Stimulated activated CD8-positive, alpha-beta memory T cell treated with anti-CD3 and anti-CD28 coated beads, Interleukin-7, amount 100 ng/mL, for 1 hour (primary cell): ENCODE measurements around the gene DCTD.

ENCODE experiments used
- DNase-seq, 2 donors: peaks; one replicate each; pipeline ENCODE4 v3.0.0-alpha.2; 2020; ENCODE audit warnings: low read depth in 2 of 2

The DCTD gene

DNA sequence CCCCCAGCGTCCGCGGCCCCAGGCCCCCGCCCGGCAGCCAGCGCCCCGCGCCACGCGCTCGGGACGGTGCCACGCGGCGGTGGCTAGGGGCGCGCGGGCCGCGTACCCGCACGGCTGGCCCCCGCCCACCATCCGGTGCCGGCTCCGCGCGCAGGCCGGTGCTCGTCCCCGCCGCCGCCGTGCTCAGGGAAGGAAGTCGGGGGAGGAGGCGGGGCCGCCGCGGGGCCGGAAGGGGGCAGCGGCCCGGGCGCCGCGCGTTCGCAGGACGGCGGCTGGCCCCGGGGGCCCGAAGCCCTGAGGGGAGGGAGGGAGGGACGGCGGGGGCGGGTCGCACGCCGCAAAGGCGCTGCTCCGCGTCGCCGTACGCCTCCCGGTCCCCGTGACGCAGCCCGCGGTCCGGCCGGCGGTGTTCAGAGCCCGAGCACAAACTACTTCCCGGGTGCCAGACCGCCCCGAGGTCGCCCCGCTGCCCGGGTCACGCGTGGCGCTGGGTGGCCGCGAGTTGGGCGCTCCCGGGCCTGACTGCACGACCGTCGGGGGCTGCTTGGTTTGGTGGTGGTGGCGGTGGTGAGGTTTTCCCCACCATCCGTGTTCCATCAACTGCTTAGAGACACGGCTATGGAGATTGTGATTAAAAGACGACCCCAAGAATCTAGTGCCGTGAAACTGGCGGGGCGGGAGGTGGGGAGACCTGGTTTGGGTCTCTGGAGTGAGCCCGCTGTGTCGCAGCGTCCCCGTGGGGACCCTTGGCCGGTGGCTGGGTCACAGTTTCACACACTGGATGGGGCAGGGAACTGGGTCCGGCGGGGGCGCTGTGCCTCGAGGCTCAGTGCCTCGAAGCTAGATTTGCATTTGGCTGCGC, at the start of gene DCTD:
Gene DCTD (minus strand): TSS at position 205 of the 862 bp plus-strand sequence. CDS start 1,818 bp downstream, outside the sequence.
- peak; percentile 49 to 57 for DNase-seq

- no peak for DNase-seq
These were observed 43.6 kb upstream of the DCTD start for GRCh38 chr4:182960746-182961145.

- DNase-seq, result no peak
These were observed 43.0 kb upstream of the DCTD start for GRCh38 chr4:182960228-182960627.

DNA sequence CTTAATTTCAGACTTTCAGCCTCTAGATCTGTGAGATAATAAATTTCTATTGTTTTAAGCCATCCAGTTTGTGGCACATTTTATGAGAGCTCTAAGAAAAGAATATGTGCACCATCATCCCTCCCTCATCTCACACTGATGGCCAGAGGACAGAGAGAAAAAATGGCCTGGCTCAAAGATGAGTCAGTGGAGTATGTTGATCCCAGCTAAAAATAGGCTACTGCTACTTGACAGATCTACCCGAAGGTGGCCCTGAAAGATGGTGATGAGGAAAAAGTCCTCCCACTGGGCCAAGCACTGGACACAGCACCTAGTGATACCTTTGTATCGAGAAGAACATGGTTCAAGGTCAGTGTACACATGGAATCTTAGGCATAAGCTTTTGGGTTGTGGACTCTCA, 38.2 kb upstream of the DCTD start:
- DNase-seq, result no peak

- DNase-seq, result no peak
These were observed 27.5 kb upstream of the DCTD start for GRCh38 chr4:182944484-182945213.

DNA sequence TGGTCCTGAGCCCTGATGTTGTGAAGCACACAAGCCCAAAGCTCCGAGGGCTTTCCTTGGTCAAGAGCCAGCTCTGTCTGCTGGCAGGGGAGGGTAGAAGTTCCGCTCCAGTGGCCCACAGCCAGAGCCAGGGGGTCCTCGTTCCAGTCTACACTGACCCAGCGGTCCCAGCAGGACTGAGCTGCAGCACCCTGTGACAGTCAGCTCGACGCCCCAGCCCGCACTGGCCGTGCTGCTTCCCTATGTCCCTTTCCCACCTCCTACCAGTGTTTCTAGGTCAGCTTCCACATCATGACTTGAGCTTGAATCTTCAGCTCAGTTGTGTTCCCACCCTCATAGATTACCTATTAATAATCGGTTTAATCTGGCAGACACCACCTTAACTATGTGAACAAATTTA, 22.5 kb upstream of the DCTD start:
- DNase-seq, result no peak

GRCh38 chr4:182938205-182938645, 21.0 kb upstream of the DCTD start:
- peak in 1 of 2 donors; percentile 47 for DNase-seq

GRCh38 chr4:182937268-182938204, 20.4 kb upstream of the DCTD start:
- no peak for DNase-seq

- DNase-seq, result no peak
These were observed 15.5 kb upstream of the DCTD start for GRCh38 chr4:182932651-182933050.

DNA sequence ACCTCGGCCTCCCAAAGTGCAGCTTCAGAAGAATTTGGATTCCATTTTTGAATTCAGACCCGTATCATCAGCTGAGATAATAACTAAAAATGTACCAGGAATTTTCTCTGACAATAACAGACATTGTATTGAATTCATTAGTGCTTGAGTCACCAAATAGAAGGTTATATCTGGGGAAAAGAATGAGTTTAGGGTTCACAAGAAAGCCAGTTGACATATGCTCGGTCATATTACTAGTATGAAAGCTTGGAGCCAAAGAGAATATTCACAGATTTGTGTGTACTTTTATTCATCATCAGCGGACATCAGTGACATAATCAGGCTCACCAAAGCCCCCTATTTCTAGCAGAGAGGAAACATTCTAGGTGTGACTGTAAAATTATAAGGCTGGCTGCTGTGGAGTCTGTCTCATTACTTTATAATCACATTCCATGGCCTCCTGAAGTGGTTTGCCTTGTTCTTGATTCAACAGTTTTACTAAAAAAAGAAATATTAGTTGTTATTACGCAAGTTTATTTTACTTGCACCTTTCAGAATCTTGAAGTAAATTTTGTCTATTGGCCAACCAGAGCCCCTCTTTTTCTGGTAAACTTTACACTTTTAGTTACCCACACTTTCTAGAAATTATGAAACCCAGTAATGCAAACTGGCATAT, 14.6 kb upstream of the DCTD start:
- no peak for DNase-seq

GRCh38 chr4:182930889-182931288, 13.7 kb upstream of the DCTD start:
- DNase-seq, result no peak

DNA sequence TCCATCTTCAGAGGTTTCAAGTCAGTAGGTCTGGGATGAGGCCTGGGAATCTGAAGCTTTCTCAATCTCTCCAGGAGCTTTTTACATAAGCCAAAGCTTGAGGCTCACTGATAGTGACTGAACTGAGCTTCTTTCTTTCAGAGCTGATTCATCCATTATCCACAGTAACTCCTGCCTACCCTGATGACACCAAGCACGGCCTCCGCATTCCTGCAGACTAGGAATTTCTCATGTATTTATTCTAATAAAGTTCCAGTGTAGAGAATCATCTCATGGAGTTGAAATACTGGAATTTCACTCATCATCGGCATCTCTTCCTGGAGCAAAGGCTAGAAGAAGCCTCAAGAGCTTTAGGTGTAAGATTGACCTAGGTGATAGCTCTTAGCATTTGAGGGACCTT, 12.1 kb upstream of the DCTD start:
- no peak for DNase-seq

GRCh38 chr4:182928061-182928460, 10.9 kb upstream of the DCTD start:
- DNase-seq, result no peak

- DNase-seq, result no peak
These were observed 10.3 kb upstream of the DCTD start for GRCh38 chr4:182927505-182927904.

DNA sequence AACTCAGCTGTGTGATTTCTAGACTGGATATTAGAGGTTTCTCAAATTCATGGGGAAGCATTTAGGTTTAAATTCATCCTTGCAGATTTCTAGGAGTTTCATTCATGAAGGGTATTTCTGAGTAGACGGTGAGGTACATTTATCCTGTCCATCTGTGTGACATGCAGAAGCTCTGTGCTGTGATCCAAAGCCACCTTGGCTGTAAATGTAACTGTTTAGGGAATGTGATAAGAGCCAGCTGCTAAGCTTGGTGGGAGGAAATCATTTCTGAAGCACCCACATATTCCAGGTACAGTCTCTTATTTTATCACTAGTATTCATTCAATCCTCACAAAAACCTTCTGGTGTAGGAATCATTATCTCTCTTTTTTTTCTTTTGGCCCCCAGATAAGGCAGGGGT, 8.7 kb upstream of the DCTD start:
- DNase-seq, result no peak

GRCh38 chr4:182925298-182925757, 8.1 kb upstream of the DCTD start:
- DNase-seq, result peak; percentile 32 to 34

DNA sequence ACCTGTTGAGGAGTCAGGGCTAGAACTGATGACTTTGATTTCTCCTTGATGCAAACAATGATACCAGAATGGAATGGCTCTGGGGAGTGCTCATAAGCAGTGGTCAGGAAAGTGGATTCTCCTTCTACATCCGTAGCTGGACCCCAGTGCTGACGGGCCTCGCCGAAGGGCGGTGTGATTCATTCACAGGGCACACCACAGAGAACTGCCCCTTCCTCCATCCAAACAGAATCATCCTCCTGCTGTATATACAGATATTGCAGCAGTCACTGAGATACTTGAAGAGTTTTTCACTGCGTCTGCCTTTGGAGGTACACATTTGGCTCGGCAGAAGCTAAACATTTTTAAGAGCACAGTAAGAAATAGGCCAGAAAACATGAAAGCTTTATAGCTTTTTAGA, 7.3 kb upstream of the DCTD start:
- no peak for DNase-seq

DNA sequence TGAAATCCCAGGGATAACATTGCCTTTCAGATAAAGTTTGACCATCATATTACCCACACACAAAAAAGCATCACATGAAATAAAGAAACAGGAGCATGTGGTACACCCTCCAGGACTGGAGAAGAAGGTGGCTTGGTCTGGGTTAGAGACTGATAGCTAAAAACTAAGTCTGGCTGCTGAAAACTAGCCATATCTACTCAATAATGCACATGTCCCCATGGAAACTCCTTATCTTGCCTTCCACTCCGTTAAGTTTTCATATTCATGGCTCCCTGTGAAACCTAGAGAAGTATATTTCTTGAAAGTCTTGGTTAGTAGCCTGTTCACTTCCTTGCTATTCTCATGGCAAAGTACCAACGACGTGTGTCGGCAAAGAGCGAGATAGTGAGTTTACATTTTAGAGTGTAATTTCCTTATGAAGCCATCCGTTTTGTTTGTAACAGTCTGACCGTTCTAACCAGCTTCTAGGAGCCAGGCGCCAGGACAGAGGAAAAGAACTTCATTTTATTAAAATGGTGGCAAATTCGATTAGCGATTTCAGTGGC, 6.7 kb upstream of the DCTD start:
- DNase-seq, result no peak

DNA sequence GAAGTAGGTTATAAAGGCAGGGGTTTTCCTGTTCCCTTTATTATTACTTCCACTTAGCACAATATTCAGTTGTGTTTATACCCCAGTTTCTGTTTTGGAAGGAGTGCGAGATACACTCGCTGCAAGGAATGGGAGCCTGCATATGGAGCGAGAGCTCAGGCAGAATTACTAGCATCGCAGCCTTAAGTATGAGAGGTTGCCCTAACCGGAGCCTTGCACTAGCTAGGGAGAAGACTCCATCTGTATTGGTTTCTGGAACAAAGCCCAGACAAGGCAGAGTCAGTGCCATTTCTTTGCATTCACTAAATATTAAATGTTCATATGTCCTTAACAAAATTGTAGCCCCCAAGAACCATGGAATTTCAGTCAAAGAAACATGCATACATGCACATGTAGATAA, 6.2 kb upstream of the DCTD start:
- no peak for DNase-seq

DNA sequence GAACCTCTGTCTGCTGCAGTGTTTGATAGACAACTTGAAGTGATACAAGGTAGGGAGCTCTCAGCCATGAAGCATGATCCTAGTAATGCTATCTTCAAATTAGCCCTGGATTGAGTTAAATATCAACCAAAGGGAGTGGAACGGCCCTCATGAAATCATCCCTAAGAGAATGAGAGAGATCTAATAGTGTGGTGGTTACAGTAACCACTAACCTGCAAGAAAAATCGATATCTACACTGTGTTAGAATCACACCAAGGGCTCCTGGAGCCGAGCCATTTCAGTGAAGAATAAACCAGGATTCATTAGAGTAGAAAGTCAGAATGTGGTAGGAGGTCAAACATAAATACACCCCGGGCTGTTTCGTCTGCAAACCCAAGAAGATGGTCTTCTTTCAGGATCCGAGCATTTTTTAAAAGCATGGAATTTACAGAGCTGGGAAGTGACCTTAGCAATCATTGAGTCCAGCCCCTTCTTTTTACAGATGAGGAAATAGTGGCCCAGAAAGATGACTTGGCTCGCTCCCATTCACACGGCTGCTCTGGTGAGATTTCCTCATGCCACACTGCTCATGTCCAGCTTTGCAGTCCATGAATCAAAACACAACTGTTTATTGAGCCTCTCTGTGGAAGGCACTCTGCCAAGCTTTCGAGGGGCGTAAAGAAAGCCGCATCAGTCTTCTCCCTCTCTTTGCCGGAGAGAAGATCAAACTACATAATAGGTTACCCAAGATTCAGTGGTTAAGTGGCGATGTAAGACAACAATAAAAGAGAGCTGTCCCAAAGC, 5.5 kb upstream of the DCTD start:
- no peak for DNase-seq
